GM10847 (cell line): ENCODE data around the gene MRPL19.

Experiments
- POLR2A ChIP-seq: IDR thresholded peaks from 2 replicates; pipeline ENCODE4 v1.6.1; 2011; ENCODE audit not compliant: insufficient read length; ENCODE audit errors: extremely low read depth

The MRPL19 gene

GRCh38 chr2:75736276-75736675 lies 89.7 kb downstream of the MRPL19 start:
- TF ChIP-seq POLR2A, result no peak

- no peak for TF ChIP-seq POLR2A
Observed at GRCh38 chr2:75737961-75738360, 91.4 kb downstream of the MRPL19 start.
